Stimulated activated CD4-positive, alpha-beta T cell treated with anti-CD3 and anti-CD28 coated beads, Interleukin-15, amount 100 ng/mL, for 24 hours (primary cell): ENCODE data around the gene PSMC3.

Experiments used
- DNase-seq: peaks from one replicate; pipeline ENCODE4 v3.0.0-alpha.2; 2020

PSMC3 gene

GRCh38 chr11:47442514-47442913 is 16.3 kb upstream of the PSMC3 start:
- no peak for DNase-seq

DNA sequence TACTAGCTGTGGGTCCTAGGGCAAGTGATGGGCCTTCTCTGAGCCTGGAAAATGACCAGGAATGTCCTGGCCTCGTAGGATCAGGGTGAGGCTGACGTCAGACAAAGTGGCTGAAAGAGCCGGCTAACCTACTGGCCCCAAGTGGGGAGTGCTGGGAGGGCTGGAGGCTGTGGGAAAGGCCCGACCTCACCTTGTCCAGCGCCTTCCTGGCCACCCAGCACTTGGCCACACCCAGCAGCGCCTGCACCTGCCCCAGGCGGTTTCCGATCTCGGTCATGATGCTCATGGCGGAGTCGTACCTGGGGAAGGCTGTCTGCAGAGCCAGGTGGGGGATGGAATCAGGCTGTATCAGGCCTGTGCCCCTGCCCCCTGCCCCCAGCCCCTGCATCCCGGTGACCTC is 15.2 kb upstream of the PSMC3 start:
- DNase-seq, result no peak

DNA sequence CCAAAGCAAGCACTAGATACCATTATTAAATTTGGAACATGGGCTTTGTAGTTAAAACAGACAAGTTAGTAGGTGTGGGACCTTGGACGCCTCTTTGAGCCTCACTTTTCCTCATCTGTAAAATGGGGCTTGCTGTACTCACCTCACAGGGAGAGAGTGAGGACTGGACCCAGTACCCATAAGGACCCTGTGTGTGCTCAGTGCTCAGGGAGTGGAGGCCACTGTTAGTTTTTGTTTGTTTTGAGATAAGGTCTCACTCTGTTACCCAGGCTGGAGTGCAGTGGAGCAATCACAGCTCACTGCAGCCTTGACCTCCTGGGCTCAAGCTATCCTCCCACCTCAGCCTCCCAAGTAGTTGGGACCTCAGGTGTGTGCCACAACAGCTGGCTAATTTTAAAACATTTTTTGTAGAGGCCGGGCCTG is 13.8 kb upstream of the PSMC3 start:
- DNase-seq, result no peak

- DNase-seq, result no peak
Observed at GRCh38 chr11:47438721-47439120, 12.5 kb upstream of the PSMC3 start.

- DNase-seq, result no peak
Observed at GRCh38 chr11:47437746-47438418, 11.6 kb upstream of the PSMC3 start.

DNA sequence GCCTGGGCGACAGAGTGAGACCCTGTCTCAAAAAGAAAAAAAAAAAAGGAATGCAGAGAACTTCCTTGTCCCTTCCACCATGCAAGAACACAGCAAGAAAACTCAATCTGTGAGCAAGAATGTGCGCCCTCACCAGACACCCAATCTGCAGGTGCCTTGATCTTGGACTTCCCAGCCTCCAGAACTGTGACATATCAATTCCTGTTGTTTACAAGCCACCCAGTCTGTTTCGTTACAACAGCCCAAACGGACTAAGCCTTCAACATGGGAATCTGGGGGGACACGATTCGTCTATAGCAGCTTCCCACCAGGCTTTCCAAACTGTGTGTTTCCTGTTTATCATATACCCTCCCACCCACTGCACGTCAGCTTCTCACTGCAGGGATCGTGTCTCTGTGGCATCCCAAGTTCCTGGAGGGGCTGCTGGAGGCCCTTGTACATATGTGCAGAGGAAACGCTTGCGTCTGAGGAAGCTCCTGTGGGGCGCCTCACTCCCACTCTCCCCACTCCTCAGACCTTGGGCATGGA is 11.0 kb upstream of the PSMC3 start:
- no peak for DNase-seq

GRCh38 chr11:47436726-47437125 is 10.5 kb upstream of the PSMC3 start:
- DNase-seq, result no peak

DNA sequence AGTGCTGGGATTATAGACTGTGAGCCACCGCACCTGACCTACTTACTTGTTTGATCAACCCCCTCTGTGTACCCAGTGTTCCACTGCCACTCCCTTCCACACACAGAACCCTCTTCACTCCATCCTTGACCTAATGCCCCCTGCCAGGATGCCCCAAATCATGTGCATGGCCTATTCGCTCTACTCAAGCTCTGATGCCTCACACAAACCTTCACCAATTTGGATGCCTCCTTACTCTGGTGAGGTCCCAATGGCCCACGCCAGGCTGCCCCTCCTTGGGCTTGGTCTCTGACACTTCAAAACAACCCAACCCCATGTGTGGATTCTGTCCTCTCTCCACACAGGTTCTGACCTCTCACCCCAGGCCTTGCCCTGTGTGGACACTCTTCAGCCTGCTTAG is 9.4 kb upstream of the PSMC3 start:
- DNase-seq, result no peak

DNA sequence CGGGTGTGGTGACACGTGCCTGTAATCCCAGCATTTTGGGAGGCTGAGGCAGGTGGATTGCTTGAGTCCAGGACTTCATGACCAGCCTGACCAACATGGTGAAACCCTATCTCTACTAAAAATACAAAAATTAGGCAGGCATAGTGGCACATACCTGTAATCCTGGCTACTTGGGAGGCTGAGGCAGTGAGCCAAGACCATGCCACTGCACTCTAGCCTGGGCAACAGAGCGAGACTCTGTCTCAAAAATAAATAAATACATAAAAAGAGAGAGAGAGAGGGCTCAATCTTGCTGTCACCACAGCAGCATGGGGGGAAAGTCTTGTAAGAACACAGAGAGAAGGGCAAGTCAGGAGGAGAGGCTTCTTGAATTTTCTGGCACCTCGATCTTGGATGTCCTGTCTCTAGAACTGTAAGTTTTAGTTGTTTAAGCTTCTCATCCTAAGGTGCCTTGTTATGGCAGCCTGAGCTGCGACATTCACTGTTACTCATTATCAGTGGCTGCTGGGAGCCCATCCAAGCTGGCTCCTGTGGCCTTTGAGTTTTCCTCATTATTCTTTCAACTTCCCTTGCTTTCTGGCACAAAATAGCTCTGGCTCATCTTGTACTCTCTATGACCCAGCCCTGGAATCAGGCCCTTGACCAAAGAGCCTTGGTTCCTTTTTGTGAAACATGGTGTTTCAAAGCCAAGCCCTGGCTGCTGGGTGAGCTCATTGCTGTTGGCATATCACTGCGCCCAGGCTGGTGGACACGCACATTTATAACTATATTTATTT is 8.0 kb upstream of the PSMC3 start:
- no peak for DNase-seq

DNA sequence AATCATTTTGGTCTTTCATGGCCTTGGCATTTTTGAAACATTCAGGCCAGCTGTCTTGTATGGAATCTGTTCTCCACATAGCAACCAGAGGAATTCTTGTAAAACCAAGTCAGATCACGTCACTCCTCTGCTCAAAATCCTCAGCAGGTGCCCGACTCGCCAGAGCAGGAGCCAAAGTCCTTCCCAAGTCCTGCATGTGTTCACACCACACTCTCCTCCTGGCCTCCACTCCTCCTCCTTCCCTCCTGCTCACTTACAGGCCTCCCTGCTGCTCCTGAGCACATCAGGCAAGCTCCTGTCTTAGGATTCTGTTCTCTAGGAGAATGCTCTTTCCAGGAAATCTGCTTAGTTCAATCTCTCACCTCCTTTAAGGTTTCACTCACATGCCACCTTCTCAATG is 6.9 kb upstream of the PSMC3 start:
- no peak for DNase-seq

GRCh38 chr11:47431356-47432083 is 5.3 kb upstream of the PSMC3 start:
- no peak for DNase-seq

DNA sequence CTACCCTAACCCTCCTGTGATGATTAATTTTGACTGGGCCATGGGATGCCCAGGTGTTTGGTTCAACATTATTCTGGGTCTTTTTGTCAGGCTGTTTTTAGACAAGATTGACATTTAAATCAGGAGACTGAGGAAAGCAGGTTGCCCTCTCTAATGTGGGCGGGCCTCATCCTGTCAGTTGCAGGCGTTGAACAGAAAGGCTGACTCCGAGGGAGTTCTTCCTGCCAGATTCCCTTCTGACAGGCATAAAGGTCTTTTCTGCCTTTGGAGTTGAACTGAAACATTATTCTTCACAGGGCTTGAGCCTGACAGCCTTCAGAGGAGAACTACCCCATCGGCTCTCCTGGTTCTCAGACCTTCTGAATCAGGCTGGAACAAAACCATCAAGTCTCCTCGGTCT is 4.3 kb upstream of the PSMC3 start:
- DNase-seq, result no peak

GRCh38 chr11:47425611-47426010 is 628 bp downstream of the PSMC3 start:
- no peak for DNase-seq

DNA sequence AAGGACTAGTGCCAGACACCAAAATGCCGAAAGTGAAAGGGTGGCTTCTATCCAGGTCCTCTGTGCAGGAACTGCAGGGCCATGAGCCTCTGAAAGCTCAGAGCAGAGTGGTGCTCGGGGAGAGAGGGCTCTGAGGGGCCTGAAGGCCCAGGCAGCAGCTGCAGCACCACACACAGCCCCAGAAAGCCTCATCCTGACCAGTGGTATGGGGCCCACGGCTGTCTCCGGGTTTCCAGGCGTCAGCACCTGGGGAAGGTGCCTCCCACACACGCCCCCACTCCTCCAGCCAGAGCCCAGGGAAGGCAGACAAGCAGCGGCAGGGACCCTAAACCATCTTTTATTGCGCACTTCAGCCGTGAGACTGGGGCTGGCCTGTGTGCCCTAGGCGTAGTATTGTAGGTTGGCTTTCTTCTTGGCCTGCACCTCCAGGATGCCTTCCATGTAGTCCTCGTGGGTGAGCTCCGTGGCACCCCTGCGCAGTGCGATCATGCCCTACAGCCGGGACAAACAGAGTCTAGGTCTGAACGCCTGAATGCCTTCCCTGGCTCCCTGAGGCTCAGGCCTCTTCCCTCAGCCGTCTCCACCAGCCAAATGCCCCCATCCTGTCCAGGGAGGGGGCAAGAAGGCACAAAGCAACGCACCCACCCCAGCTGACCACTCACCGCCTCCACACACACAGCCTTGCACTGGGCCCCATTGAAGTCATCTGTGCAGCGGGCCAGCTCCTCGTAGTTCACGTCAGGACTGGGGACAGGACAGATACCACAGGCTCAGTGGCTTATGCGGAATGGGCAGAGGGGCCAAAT is 7.6 kb downstream of the PSMC3 start:
- no peak for DNase-seq

GRCh38 chr11:47417712-47418111 is 8.5 kb downstream of the PSMC3 start:
- no peak for DNase-seq

DNA sequence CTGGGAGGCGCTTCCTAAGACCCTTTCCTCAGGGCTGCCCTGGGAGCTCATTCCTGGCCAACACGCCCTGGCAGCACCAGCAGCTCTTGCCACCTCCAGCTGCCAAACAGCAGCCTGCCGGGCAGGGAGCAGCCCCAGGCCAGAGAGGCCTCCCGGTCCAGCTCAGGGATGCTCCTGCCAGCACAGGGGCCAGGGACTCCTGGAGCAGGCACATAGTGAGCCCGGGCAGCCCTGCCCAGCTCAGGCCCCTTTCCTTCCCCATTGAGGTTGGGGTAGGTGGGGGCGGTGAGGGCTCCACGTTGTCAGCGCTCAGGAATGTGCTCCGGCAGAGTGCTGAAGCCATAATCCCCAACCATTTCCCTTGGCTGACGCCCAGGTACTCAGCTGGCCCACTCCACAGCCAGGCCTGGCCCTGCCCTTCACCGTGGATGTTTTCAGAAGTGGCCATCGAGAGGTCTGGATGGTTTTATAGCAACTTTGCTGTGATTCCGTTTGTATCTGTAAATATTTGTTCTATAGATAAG is 10.2 kb downstream of the PSMC3 start:
- DNase-seq, result no peak

GRCh38 chr11:47415091-47415854 is 11.0 kb downstream of the PSMC3 start:
- DNase-seq, result no peak

DNA sequence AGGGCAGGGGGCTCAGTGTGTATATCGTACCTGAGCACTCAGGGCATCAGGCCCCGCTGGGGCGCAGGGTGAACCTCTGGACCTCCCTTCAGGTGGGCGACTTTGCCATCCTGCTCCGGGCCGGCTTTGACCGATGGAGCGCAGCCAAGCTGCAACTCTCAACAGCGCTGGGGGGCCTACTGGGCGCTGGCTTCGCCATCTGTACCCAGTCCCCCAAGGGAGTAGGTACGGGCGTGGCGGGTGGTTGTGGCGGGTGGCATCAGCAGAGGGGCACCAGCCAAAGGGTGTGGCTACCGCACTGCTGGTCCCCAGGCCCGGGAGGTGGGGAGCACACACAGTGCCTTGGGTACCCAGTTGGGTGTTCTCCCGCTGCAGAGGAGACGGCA is 11.6 kb downstream of the PSMC3 start:
- DNase-seq, result no peak

DNA sequence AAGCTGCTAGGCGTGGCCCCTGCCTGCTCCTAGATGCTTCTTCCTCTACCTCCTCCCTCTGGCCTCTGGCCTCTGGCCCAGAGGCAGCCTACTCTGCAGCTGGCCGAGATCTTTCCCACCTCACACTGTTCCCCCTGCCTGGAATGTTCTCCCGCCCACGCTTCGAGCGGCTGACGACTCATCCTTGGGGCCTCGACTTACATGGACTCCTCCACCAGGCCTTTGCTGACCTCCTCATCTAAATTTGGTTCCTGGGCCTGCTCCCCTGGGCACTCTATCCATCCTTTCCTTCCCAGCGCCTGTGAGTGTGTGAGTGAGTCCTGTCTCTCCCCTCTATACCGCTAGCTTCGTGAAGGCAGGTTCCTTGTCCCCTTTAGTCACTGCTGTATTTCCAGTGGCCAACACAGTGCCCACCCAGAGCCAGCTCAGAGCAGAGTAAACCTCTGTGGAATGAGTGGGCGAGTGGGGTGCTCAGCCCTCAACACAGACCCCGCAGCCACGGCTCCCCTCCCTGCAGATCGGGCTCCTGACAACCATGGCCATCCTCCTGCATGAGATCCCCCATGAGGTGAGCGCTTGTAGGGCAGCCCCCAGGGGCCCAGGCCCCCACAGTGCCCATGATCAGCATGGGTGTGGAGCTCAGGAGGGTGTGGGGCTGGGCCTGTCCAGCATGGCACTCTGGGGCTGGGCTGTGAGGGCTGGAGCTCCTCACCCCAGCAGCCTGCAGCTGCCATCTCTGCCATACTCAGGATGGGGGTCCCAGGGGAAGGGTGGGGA is 12.1 kb downstream of the PSMC3 start:
- DNase-seq, result no peak

DNA sequence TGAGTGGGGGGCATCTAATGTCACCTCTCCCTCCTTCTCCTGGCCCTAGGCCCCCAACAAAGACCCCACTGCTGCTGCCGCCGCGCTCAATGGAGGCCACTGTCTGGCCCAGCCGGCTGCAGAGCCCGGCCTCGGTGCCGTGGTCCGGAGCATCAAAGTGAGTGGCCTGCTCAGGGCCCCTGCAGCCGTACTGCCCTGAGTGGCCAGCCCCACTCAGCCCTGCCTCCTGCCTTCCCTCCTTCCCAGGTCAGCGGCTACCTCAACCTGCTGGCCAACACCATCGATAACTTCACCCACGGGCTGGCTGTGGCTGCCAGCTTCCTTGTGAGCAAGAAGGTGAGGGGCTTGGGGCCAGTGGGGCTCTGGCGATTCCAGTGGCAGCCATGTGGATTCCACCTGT is 12.9 kb downstream of the PSMC3 start:
- DNase-seq, result no peak
